Neuron (in vitro differentiated cells): ENCODE results near the gene ZNF646.
A peak's percentile ranks its signal among the peaks of the same experiment; 100 is the strongest.

Experiments
- H2AFZ ChIP-seq: one replicate; pipeline ENCODE4 v1.6.1; 2013; ENCODE audit warnings: low read depth, mild to moderate bottlenecking, inconsistent platforms, low read length, moderate library complexity
- H3K27me3 ChIP-seq: one replicate; pipeline ENCODE4 v1.6.1; 2013; ENCODE audit warnings: low read length; ENCODE audit not compliant: insufficient read depth
- H3K36me3 ChIP-seq: one replicate; pipeline ENCODE4 v1.6.1; 2013; ENCODE audit warnings: low read length; ENCODE audit not compliant: insufficient read depth
- H3K4me1 ChIP-seq: one replicate; pipeline ENCODE4 v1.6.1; 2013; ENCODE audit warnings: low read length; ENCODE audit not compliant: insufficient read depth
- H3K4me3 ChIP-seq: 2 replicates; pipeline ENCODE4 v1.5.1; 2013; ENCODE audit warnings: mild to moderate bottlenecking, low read length, moderate library complexity
- H3K9me3 ChIP-seq: one replicate; pipeline ENCODE4 v1.6.1; 2013; ENCODE audit warnings: low read length

Gene ZNF646

DNA sequence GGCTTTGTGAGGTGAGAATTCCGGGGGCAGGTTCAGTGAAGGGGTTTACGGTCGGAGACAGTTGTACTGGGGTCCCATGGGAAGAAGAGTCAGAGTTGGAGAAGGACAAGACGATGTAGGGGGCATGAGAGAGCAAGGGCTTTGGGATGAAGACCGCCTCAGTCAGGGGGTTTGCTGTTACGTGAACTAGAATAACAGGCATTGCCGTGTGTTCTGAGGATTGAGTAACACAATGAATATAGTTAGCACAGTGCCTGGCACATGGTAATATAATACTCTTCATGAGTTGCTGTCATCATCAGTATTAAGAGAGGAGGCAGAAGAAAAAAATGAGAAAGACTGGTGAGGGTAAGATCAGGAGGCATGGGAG is 577 bp downstream of the ZNF646 start:
- Histone ChIP-seq H3K9me3 (no peaks in the 10 kb centered on the region), H3K4me3 (peak overlapping the region; percentile 75), H3K4me1 (peaks cover 15% of the 10 kb centered on the region), H3K36me3 (peaks cover 40% of the 10 kb centered on the region), H2AFZ (peak overlapping the region; percentile 42), H3K27me3 (no peaks in the 10 kb centered on the region)

DNA sequence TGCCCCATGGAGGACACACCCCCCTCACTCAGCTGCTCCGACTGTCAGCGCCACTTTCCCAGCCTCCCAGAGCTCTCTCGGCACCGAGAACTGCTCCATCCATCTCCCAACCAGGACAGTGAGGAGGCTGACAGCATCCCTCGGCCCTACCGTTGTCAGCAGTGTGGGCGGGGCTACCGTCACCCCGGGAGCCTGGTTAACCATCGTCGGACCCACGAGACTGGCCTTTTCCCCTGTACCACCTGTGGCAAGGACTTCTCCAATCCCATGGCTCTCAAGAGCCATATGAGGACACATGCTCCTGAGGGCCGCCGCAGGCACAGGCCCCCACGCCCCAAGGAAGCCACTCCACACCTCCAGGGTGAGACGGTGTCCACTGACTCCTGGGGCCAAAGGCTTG is 2.1 kb downstream of the ZNF646 start:
- Histone ChIP-seq H3K27me3 (no peaks in the 10 kb centered on the region), H3K4me1 (peaks cover 15% of the 10 kb centered on the region), H3K9me3 (no peaks in the 10 kb centered on the region), H2AFZ (no peak overlapping the region), H3K4me3 (no peak overlapping the region), H3K36me3 (peaks cover 55% of the 10 kb centered on the region)

DNA sequence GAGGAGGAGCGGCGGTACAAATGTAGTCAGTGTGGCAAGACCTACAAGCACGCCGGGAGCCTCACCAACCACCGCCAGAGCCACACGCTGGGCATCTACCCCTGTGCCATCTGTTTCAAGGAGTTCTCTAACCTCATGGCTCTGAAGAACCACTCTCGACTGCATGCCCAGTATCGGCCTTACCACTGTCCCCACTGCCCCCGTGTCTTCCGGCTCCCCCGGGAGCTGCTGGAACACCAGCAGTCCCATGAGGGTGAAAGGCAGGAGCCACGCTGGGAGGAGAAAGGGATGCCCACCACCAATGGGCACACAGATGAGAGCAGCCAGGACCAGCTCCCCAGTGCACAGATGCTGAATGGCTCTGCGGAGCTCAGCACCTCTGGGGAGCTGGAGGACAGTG is 2.8 kb downstream of the ZNF646 start:
- H3K4me1 ChIP-seq: peaks cover 9% of the 10 kb centered on the region
- H3K36me3 ChIP-seq: peaks cover 62% of the 10 kb centered on the region
- H3K9me3 ChIP-seq: no peaks in the 10 kb centered on the region
- no peak overlapping the region for H3K4me3 ChIP-seq
- no peak overlapping the region for H2AFZ ChIP-seq
- H3K27me3 ChIP-seq: no peaks in the 10 kb centered on the region

DNA sequence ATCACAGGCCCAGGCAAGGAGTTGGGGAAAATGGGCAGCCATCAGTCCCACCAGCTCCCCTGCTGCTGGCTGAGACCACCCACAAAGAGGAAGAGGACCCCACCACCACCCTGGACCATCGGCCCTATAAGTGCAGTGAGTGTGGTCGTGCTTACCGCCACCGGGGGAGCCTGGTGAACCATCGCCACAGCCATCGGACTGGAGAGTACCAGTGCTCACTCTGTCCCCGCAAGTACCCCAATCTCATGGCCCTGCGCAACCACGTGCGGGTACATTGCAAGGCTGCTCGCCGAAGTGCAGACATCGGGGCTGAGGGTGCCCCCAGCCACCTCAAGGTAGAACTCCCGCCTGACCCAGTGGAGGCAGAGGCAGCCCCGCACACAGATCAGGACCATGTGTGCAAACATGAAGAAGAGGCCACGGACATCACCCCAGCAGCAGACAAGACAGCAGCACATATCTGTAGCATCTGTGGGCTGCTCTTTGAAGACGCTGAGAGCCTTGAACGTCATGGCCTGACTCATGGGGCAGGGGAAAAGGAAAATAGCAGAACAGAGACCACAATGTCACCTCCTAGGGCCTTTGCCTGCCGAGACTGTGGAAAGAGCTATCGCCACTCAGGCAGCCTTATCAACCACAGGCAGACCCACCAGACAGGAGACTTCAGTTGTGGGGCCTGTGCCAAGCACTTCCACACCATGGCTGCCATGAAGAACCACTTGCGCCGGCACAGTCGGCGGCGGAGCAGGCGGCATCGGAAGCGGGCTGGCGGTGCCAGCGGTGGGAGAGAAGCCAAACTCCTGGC is 3.6 kb downstream of the ZNF646 start:
- Histone ChIP-seq H3K4me3 (no peak overlapping the region), H3K27me3 (no peaks in the 10 kb centered on the region), H2AFZ (no peak overlapping the region), H3K9me3 (no peaks in the 10 kb centered on the region), H3K4me1 (peaks cover 5% of the 10 kb centered on the region), H3K36me3 (peaks cover 70% of the 10 kb centered on the region)

DNA sequence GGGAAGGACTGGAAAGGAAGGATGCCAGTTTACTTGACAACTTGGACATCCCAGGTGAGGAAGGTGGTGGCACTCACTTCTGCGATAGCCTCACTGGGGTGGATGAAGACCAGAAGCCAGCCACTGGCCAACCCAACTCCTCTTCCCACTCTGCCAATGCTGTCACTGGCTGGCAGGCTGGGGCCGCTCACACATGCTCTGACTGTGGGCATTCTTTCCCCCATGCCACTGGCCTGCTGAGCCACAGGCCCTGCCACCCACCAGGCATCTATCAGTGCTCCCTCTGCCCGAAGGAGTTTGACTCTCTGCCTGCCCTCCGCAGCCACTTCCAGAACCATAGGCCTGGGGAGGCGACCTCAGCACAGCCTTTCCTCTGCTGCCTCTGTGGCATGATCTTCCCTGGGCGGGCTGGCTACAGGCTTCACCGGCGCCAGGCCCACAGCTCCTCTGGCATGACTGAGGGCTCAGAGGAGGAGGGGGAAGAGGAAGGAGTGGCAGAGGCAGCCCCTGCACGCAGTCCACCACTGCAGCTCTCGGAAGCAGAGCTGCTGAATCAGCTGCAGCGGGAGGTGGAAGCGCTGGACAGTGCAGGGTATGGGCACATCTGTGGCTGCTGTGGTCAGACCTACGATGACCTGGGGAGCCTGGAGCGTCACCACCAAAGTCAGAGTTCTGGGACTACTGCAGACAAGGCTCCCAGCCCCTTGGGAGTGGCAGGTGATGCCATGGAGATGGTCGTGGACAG is 4.5 kb downstream of the ZNF646 start:
- H2AFZ ChIP-seq: no peak overlapping the region
- H3K4me3 ChIP-seq: no peak overlapping the region
- H3K27me3 ChIP-seq: no peaks in the 10 kb centered on the region
- peaks cover 77% of the 10 kb centered on the region for H3K36me3 ChIP-seq
- no peaks in the 10 kb centered on the region for H3K9me3 ChIP-seq
- H3K4me1 ChIP-seq: peaks cover 5% of the 10 kb centered on the region

DNA sequence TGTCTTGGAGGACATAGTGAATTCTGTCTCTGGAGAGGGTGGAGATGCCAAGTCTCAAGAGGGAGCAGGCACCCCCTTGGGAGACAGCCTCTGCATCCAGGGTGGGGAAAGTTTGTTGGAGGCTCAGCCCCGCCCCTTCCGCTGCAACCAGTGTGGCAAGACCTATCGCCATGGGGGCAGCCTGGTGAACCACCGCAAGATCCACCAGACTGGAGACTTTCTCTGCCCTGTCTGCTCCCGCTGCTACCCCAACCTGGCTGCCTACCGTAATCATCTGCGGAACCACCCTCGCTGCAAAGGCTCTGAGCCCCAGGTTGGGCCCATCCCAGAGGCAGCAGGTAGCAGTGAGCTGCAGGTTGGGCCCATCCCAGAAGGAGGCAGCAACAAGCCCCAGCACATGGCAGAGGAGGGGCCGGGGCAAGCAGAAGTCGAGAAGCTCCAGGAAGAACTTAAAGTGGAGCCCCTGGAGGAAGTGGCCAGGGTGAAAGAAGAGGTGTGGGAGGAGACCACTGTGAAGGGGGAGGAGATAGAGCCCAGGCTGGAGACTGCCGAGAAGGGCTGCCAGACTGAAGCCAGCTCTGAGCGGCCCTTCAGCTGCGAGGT is 5.2 kb downstream of the ZNF646 start:
- Histone ChIP-seq H3K4me1 (peaks cover 5% of the 10 kb centered on the region), H3K27me3 (no peaks in the 10 kb centered on the region), H2AFZ (no peak overlapping the region), H3K36me3 (peaks cover 77% of the 10 kb centered on the region), H3K4me3 (no peak overlapping the region), H3K9me3 (no peaks in the 10 kb centered on the region)

DNA sequence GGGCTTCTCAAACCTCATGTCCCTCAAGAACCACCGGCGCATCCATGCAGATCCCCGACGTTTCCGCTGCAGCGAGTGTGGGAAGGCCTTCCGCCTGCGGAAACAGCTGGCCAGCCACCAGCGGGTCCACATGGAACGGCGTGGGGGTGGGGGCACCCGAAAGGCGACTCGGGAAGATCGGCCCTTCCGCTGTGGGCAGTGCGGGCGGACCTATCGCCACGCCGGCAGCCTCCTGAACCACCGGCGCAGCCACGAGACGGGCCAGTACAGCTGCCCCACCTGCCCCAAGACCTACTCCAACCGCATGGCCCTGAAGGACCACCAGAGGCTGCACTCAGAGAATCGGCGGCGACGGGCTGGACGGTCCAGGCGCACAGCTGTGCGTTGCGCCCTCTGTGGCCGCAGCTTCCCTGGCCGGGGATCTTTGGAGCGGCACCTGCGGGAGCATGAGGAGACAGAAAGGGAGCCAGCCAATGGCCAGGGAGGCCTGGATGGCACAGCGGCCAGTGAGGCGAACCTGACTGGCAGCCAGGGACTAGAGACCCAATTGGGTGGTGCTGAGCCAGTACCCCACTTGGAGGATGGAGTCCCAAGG is 5.9 kb downstream of the ZNF646 start:
- Histone ChIP-seq H3K9me3 (no peaks in the 10 kb centered on the region), H3K4me1 (peaks cover under 1% of the 10 kb centered on the region), H2AFZ (no peak overlapping the region), H3K4me3 (no peak overlapping the region), H3K36me3 (peaks cover 77% of the 10 kb centered on the region), H3K27me3 (no peaks in the 10 kb centered on the region)

DNA sequence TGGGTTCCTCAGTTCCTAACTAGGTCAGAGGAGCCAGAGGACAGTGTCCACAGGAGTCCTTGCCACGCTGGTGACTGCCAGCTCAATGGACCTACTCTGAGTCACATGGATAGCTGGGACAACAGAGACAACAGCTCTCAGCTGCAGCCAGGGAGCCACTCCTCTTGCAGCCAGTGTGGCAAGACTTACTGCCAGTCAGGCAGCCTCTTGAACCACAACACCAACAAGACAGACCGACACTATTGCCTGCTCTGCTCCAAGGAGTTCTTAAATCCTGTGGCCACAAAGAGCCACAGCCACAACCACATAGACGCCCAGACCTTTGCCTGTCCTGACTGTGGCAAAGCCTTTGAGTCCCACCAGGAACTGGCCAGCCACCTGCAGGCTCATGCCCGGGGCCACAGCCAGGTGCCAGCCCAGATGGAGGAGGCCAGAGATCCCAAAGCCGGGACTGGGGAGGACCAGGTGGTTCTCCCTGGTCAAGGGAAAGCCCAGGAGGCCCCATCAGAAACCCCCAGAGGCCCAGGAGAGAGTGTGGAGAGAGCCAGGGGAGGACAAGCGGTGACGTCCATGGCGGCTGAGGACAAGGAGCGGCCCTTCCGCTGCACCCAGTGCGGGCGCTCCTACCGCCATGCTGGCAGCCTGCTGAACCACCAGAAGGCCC is 6.7 kb downstream of the ZNF646 start:
- Histone ChIP-seq H3K36me3 (peaks cover 76% of the 10 kb centered on the region), H3K27me3 (no peaks in the 10 kb centered on the region), H3K4me1 (no peaks in the 10 kb centered on the region), H3K9me3 (no peaks in the 10 kb centered on the region), H2AFZ (no peak overlapping the region), H3K4me3 (no peak overlapping the region)

DNA sequence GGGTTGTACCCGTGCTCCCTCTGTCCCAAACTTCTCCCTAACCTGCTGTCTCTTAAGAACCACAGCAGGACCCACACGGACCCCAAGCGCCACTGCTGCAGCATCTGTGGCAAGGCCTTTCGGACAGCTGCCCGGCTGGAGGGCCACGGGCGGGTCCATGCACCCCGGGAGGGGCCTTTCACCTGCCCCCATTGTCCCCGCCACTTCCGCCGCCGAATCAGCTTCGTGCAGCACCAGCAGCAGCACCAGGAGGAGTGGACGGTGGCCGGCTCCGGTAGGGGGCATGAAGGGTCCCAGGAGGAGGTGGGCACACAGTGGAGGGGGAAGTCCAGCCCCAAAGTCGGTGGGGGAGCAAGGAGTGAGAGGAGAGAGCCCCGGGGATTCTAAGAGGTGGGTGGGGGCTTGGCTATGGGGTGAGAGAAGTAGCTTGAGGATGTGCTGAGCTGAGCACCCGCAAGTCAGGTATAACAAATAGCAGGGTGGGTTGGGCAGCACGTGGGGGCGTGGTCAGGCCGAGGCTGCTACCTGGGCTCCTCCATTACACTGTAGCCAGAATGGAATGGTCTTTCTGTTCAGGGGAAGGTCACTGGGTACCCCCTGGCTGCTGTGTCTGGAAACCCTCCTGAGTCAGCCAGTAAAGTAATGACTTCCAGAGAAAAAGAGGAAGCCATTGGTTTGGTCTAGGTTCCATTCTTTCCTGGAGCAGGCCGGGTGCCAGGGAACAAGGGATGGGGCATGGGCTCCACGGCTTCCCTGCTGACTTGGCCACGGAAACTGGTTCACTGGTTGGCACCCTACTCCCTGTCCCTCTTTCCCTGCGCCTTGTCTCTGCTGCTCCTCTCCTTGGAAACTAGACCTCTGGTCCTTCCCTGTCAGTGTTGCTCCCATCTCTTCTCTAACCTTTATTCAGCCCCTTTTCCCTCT is 7.5 kb downstream of the ZNF646 start:
- Histone ChIP-seq H3K36me3 (peaks cover 68% of the 10 kb centered on the region), H3K4me3 (no peak overlapping the region), H3K4me1 (no peaks in the 10 kb centered on the region), H3K9me3 (no peaks in the 10 kb centered on the region), H2AFZ (no peak overlapping the region), H3K27me3 (no peaks in the 10 kb centered on the region)

DNA sequence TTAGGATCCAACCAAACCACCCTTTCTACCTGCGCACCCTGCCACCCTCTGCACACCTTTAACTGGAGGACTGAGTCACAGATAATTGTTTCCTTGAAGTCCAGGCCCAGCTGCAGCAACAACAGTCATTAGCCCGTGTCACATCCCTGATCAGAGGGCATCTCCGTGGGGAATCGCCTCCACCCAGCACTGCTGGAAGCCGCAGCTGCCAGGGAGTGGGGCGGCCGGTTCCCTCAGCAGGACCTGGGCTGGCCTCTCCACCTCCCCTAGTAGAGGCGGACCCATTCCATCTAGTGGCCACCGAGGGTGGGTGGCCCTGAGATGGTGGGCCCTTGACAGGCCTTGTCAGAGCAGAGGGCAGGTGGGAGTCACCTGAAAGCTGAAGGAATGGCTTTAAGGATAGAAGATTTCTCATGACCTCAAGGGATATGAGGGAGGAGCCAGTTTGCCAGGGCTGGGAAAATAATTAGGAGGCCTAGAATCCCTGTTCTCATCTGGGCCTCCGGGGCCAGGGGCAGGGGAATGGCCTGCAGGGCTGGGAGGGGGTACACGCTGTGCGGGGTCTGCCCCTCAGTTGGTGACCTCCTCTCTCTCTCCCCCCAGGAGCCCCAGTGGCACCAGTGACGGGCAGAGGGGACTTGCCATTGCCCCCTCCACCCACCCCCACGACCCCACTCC is 8.3 kb downstream of the ZNF646 start:
- Histone ChIP-seq H3K27me3 (no peaks in the 10 kb centered on the region), H3K4me3 (no peak overlapping the region), H3K9me3 (no peaks in the 10 kb centered on the region), H3K36me3 (peaks cover 61% of the 10 kb centered on the region), H2AFZ (no peak overlapping the region), H3K4me1 (no peaks in the 10 kb centered on the region)

DNA sequence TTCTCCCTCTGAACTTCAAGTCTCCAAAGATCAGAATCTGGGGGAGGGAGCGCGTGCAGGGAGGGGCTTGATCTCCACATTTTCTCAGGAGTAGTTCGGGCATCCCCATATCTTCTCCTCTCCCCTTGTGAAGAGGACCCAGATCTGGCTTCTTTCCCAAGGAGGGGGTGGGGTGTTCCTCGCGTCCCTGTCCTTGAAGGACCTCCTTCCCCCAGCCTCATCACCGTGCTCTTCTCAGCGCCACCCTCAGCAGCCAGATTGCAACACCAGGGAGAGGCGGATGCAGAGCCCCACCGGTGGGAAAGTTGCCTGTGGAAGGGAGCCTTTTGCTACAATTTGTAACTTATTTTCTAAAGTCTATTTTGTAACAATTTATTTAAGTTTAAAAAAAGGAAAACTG is 8.9 kb downstream of the ZNF646 start:
- Histone ChIP-seq H2AFZ (no peak overlapping the region), H3K9me3 (no peaks in the 10 kb centered on the region), H3K27me3 (no peaks in the 10 kb centered on the region), H3K4me3 (no peak overlapping the region), H3K4me1 (no peaks in the 10 kb centered on the region), H3K36me3 (peaks cover 57% of the 10 kb centered on the region)

DNA sequence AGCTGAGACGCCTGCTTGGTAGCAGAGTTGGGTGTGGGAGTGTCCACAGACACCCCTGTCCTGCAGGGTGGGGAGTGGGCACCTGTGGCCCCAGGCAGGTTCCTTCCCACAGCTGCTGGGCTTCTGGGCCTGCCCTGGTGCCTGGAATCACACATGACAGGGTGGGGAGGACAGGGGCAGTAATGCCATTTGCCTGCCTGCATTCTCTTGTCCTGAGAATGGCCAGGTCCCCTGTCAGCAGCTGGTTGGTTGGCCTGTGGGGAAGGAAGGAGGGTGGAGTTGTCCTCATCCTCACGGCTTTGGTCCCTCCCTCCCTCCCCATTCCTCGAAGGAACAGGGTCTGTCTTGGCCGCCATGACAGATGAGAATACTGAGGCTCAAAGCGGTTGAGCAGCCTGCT is 9.3 kb downstream of the ZNF646 start:
- H3K27me3 ChIP-seq: no peaks in the 10 kb centered on the region
- no peak overlapping the region for H3K4me3 ChIP-seq
- H3K4me1 ChIP-seq: no peaks in the 10 kb centered on the region
- no peaks in the 10 kb centered on the region for H3K9me3 ChIP-seq
- no peak overlapping the region for H2AFZ ChIP-seq
- peaks cover 52% of the 10 kb centered on the region for H3K36me3 ChIP-seq
